Measurements from ENCODE around the gene VILL. TPM values are rescaled to one million over a fixed set of nuclear protein-coding genes. Genes with fewer than 3 reads are reported as not detected.

VILL gene
- total and polyA plus RNA-seq, 2 of the 8 experiments (the other 6 are each of a cell fraction or from before 2014, with no cell fraction given): 4.1 to 4.2 TPM

DNA sequence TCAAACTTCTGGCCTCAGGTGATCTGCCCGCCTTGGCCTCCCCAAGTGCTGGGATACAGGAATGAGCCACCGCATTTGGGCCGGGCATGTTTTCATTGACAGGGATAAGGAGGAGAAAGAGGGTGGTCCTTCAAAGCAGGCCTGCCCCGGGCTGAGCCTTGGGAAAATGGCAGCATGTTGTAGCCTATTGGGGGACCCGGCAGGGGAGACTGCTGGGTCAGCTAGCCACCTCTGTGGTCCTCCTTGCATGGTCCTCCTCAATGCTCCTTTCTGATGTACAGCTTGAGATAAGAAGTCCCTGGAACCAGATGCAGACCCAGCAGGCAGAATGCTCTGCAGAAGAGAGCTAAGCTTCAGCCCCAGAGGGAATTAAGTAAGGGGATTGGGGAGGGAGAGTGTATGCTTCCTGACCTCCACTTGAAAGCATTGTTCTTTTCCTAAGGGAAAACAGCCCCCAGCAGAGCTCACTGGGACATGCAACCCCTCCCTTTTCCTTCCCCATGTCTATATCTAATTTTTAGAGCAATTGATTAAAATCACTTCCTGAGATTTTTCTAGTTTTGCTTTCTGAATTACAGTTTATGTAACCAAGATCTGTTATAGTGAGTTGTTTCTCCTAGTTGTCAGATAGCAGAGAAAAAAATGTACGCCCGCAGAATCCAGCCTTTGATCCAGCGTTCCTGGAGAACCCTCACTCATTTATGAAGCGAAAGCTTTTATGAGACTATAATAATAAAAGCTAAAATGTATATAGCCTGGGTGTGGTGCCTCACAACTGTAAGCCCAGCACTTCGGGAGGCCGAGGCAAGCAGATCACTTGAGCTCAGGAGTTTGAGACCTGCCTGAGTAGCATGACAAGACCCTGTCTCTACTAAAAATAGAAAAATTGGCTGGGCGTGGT, 48.7 kb upstream of the VILL start (continued):
- TF ChIP-seq, protein P1, sequence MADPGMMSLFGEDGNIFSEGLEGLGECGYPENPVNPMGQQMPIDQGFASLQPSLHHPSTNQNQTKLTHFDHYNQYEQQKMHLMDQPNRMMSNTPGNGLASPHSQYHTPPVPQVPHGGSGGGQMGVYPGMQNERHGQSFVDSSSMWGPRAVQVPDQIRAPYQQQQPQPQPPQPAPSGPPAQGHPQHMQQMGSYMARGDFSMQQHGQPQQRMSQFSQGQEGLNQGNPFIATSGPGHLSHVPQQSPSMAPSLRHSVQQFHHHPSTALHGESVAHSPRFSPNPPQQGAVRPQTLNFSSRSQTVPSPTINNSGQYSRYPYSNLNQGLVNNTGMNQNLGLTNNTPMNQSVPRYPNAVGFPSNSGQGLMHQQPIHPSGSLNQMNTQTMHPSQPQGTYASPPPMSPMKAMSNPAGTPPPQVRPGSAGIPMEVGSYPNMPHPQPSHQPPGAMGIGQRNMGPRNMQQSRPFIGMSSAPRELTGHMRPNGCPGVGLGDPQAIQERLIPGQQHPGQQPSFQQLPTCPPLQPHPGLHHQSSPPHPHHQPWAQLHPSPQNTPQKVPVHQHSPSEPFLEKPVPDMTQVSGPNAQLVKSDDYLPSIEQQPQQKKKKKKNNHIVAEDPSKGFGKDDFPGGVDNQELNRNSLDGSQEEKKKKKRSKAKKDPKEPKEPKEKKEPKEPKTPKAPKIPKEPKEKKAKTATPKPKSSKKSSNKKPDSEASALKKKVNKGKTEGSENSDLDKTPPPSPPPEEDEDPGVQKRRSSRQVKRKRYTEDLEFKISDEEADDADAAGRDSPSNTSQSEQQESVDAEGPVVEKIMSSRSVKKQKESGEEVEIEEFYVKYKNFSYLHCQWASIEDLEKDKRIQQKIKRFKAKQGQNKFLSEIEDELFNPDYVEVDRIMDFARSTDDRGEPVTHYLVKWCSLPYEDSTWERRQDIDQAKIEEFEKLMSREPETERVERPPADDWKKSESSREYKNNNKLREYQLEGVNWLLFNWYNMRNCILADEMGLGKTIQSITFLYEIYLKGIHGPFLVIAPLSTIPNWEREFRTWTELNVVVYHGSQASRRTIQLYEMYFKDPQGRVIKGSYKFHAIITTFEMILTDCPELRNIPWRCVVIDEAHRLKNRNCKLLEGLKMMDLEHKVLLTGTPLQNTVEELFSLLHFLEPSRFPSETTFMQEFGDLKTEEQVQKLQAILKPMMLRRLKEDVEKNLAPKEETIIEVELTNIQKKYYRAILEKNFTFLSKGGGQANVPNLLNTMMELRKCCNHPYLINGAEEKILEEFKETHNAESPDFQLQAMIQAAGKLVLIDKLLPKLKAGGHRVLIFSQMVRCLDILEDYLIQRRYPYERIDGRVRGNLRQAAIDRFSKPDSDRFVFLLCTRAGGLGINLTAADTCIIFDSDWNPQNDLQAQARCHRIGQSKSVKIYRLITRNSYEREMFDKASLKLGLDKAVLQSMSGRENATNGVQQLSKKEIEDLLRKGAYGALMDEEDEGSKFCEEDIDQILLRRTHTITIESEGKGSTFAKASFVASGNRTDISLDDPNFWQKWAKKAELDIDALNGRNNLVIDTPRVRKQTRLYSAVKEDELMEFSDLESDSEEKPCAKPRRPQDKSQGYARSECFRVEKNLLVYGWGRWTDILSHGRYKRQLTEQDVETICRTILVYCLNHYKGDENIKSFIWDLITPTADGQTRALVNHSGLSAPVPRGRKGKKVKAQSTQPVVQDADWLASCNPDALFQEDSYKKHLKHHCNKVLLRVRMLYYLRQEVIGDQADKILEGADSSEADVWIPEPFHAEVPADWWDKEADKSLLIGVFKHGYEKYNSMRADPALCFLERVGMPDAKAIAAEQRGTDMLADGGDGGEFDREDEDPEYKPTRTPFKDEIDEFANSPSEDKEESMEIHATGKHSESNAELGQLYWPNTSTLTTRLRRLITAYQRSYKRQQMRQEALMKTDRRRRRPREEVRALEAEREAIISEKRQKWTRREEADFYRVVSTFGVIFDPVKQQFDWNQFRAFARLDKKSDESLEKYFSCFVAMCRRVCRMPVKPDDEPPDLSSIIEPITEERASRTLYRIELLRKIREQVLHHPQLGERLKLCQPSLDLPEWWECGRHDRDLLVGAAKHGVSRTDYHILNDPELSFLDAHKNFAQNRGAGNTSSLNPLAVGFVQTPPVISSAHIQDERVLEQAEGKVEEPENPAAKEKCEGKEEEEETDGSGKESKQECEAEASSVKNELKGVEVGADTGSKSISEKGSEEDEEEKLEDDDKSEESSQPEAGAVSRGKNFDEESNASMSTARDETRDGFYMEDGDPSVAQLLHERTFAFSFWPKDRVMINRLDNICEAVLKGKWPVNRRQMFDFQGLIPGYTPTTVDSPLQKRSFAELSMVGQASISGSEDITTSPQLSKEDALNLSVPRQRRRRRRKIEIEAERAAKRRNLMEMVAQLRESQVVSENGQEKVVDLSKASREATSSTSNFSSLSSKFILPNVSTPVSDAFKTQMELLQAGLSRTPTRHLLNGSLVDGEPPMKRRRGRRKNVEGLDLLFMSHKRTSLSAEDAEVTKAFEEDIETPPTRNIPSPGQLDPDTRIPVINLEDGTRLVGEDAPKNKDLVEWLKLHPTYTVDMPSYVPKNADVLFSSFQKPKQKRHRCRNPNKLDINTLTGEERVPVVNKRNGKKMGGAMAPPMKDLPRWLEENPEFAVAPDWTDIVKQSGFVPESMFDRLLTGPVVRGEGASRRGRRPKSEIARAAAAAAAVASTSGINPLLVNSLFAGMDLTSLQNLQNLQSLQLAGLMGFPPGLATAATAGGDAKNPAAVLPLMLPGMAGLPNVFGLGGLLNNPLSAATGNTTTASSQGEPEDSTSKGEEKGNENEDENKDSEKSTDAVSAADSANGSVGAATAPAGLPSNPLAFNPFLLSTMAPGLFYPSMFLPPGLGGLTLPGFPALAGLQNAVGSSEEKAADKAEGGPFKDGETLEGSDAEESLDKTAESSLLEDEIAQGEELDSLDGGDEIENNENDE (IDR thresholded peaks at IDR 0.05; ENCODE audit: insufficient replicate concordance, low read length): no peak
- no peak for TF ChIP-seq CHD2 (IDR thresholded peaks at IDR 0.05; ENCODE audit: low read length)
- no peak for TF ChIP-seq EP300 (IDR thresholded peaks at IDR 0.05; ENCODE audit: borderline replicate concordance in 1 of 2, low read depth in 2 of 2, low read length in 2 of 2)
- TF ChIP-seq RNF2 (IDR thresholded peaks at IDR 0.05; ENCODE audit: borderline replicate concordance, low read depth, low read length, missing control alignments, poor library complexity, severe bottlenecking): no peak
- no peak for TF ChIP-seq PHF8 (conservative IDR thresholded peaks at IDR 0.05; ENCODE audit: low read depth, low read length)
- no peak for TF ChIP-seq NRF1 (IDR thresholded peaks at IDR 0.05; ENCODE audit: low read depth, low read length)
- TF ChIP-seq SP4 (IDR thresholded peaks at IDR 0.05; ENCODE audit: low read length): no peak
- TF ChIP-seq HDAC6 (IDR thresholded peaks at IDR 0.05; ENCODE audit: low read depth, low read length): no peak
- no peak for TF ChIP-seq CREB1 (IDR thresholded peaks at IDR 0.05)
